SK-N-MC (cell line): ENCODE measurements around the gene LSP1.
"Not testable (repeated sequence)": the region's sequence is repeated elsewhere in the genome, so short reads cannot be mapped to it uniquely, and the experiment has no call there.

Experiments
- DNase-seq: peaks from one replicate; pipeline ENCODE4 v3.0.0-alpha.2; 2011; ENCODE audit warnings: low read depth, low spot score
- H3K27ac ChIP-seq: fragments of 200-600 bp; sonication (generic); 2 replicates; pipeline ENCODE4 v1.5.1; 2016; ENCODE audit warnings: mixed run types
- H3K36me3 ChIP-seq: fragments of 200-600 bp; sonication (generic); 2 replicates; pipeline ENCODE4 v1.6.1; 2017; ENCODE audit warnings: antibody characterized with exemption, low read length, mixed read lengths; ENCODE audit not compliant: insufficient read depth
- H3K4me3 ChIP-seq: fragments of 200-600 bp; sonication (generic); 2 replicates; pipeline ENCODE4 v1.5.1; 2016
- H3K9ac ChIP-seq: fragments of 200-600 bp; sonication (generic); 2 replicates; pipeline ENCODE4 v1.8.0; 2017; ENCODE audit warnings: mixed run types, mixed read lengths; ENCODE audit not compliant: insufficient read length
- H3K9me3 ChIP-seq: fragments of 200-600 bp; sonication (generic); 2 replicates; pipeline ENCODE4 v1.6.1; 2017; ENCODE audit warnings: low read depth, mild to moderate bottlenecking, antibody characterized with exemption, low read length, moderate library complexity, mixed read lengths
- EZH2 ChIP-seq: fragments of 200-600 bp; sonication (generic); IDR thresholded peaks from one replicate; pipeline ENCODE4 v1.6.1; 2017; ENCODE audit warnings: antibody characterized with exemption
- FOXP2 ChIP-seq: optimal IDR thresholded peaks from 2 replicates; pipeline ENCODE3; 2011; ENCODE audit warnings: mild to moderate bottlenecking, moderate library complexity; ENCODE audit not compliant: insufficient read depth; ENCODE audit errors: extremely low read length, control extremely low read depth
- POLR2AphosphoS5 ChIP-seq: IDR thresholded peaks from 2 replicates; pipeline ENCODE4 v1.6.1; 2012; ENCODE audit warnings: mild to moderate bottlenecking, low read depth, low read length, borderline replicate concordance

The LSP1 gene

DNA sequence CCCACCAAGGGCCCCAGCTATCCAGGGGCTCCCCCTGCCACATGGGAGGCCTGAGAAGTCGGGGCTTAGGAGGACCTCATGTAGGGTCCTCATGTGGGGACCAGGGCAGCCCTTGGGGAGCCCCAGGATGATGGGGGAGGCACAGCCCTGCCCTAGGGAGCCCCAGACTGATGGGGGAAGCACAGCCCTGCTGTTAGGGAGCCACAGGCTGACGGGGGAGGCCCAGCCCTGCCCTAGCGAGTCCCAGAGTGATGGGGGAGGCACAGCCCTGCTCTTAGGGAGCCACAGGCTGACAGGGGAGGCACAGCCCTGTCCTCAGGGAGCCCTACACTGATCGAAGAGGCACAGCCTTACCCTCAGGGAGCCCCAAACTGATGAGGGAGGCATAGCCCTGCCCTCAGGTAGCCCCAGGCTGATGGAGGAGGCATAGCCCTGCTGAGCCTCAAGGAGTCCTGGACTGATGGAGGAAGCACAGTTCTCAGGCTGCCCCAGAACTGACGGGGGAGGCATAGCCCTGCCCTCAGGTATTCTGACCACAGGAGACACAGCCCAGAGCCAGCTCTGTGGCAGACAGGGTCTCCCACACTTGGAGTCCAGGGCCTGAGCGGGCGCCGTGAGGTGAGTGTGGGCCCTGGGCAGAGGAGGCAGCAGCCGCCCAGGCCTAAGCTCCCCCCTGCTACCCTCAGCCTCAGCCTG lies 28.0 kb downstream of the LSP1 start:
- Histone ChIP-seq H3K9ac (no peak overlapping the region), H3K4me3 (no peak overlapping the region), H3K36me3 (no peaks in the 10 kb centered on the region), H3K27ac (no peak overlapping the region), H3K9me3 (no peaks in the 10 kb centered on the region)
- no peak for TF ChIP-seq POLR2AphosphoS5
- no peak for TF ChIP-seq EZH2
- no peak for TF ChIP-seq FOXP2
- DNase-seq: no peak

GRCh38 chr11:1881442-1882264 lies 28.8 kb downstream of the LSP1 start:
- H3K36me3 ChIP-seq: no peaks in the 10 kb centered on the region
- no peak overlapping the region for H3K9ac ChIP-seq
- no peaks in the 10 kb centered on the region for H3K9me3 ChIP-seq
- no peak overlapping the region for H3K27ac ChIP-seq
- no peak for DNase-seq
- no peak for TF ChIP-seq EZH2
- no peak for TF ChIP-seq FOXP2
- TF ChIP-seq POLR2AphosphoS5: no peak
- H3K4me3 ChIP-seq: no peak overlapping the region

GRCh38 chr11:1882265-1883238 lies 29.7 kb downstream of the LSP1 start:
- Histone ChIP-seq H3K4me3 (no peak overlapping the region), H3K9me3 (no peaks in the 10 kb centered on the region), H3K9ac (no peak overlapping the region), H3K36me3 (no peaks in the 10 kb centered on the region), H3K27ac (no peak overlapping the region)
- peak; percentile 2 for DNase-seq
- TF ChIP-seq FOXP2 (no peak), EZH2 (no peak), POLR2AphosphoS5 (no peak)

- Histone ChIP-seq H3K36me3 (no peaks in the 10 kb centered on the region), H3K4me3 (no peak overlapping the region), H3K9me3 (no peaks in the 10 kb centered on the region), H3K27ac (no peak overlapping the region), H3K9ac (no peak overlapping the region)
- TF ChIP-seq EZH2: no peak
- TF ChIP-seq POLR2AphosphoS5: no peak
- no peak for TF ChIP-seq FOXP2
- DNase-seq: no peak
These were observed 30.7 kb downstream of the LSP1 start for GRCh38 chr11:1883346-1884302.

DNA sequence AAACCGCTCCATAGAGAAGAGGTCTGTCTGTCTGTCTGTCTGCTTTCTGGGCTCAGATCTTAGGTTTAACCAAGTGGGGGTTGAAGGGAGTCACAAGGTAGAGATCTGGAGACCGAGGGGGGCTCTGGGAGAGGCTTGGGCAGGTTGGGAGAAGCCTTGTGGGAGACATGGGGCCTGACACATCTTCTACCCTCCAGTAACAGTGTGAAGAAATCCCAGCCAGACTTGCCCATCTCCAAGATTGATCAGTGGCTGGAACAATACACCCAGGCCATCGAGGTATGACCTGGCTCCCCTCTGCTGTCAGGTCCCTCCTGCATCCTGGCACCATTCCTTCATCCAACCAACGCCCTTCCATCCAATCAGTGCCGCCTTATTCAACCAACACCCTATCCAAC lies 31.4 kb downstream of the LSP1 start:
- TF ChIP-seq FOXP2: no peak
- TF ChIP-seq EZH2: no peak
- TF ChIP-seq POLR2AphosphoS5: no peak
- H3K27ac ChIP-seq: no peak overlapping the region
- no peaks in the 10 kb centered on the region for H3K36me3 ChIP-seq
- DNase-seq: no peak
- H3K9ac ChIP-seq: no peak overlapping the region
- H3K9me3 ChIP-seq: no peaks in the 10 kb centered on the region
- H3K4me3 ChIP-seq: no peak overlapping the region

DNA sequence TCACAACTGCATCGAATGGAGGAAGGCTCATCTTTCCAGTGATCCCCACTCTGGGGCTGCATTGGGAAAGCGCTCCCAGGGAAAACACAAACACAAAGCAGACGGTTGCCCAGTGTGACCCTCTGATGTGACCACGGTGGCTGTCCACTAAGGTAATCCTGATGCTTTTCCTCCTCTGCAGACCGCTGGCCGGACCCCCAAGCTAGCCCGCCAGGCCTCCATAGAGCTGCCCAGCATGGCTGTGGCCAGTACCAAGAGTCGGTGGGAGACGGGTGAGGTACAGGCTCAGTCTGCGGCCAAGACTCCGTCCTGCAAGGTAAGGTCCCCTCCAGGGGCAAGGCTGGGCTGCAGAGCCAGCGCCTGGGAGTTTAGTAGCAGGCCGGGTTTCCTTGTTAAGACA lies 33.7 kb downstream of the LSP1 start:
- not testable (repeated sequence) for H3K4me3 ChIP-seq, DNase-seq, H3K27ac ChIP-seq, H3K9ac ChIP-seq, H3K9me3 ChIP-seq, H3K36me3 ChIP-seq

- Histone ChIP-seq H3K9me3 (no peaks in the 10 kb centered on the region), H3K4me3 (no peak overlapping the region), H3K36me3 (no peaks in the 10 kb centered on the region), H3K27ac (no peak overlapping the region), H3K9ac (no peak overlapping the region)
- no peak for TF ChIP-seq POLR2AphosphoS5
- no peak for TF ChIP-seq EZH2
- TF ChIP-seq FOXP2: no peak
- DNase-seq: no peak
These were observed 34.8 kb downstream of the LSP1 start for GRCh38 chr11:1887451-1888346.
